Mesenchymal stem cell (in vitro differentiated cells and primary cell): ENCODE results near the gene TINAGL1.

ENCODE experiments used
- DNase-seq: peaks from one replicate; pipeline ENCODE4 v3.0.0-alpha.2; 2013
- H2AFZ ChIP-seq: one replicate; pipeline ENCODE4 v1.6.1; 2013; ENCODE audit warnings: low read depth, mild to moderate bottlenecking, control low read depth, inconsistent platforms, low read length, moderate library complexity
- H2AK5ac ChIP-seq: 2 replicates; pipeline ENCODE4 v1.6.1; 2013; ENCODE audit warnings: low read length, moderate library complexity, mild to moderate bottlenecking, inconsistent platforms; ENCODE audit not compliant: severe bottlenecking
- H2BK120ac ChIP-seq: one replicate; pipeline ENCODE4 v1.6.1; 2013; ENCODE audit warnings: low read depth, mild to moderate bottlenecking, inconsistent platforms, low read length, moderate library complexity
- H2BK12ac ChIP-seq, 2 experiments: one replicate each; pipeline ENCODE4 v1.6.1; 2013; ENCODE audit warnings: inconsistent platforms in 2 of 2, low read length in 2 of 2, mild to moderate bottlenecking in 2 of 2, moderate library complexity in 2 of 2, control low read depth in 1 of 2
- H2BK15ac ChIP-seq: one replicate; pipeline ENCODE4 v1.6.1; 2013; ENCODE audit warnings: mild to moderate bottlenecking, low read depth, inconsistent platforms; ENCODE audit not compliant: poor library complexity, severe bottlenecking
- H2BK5ac ChIP-seq: 2 replicates; pipeline ENCODE4 v1.6.1; 2013; ENCODE audit warnings: low read depth, mild to moderate bottlenecking, low read length, control low read depth, inconsistent platforms; ENCODE audit not compliant: poor library complexity, severe bottlenecking
- H3K14ac ChIP-seq, 2 experiments: one replicate each; pipeline ENCODE4 v1.6.1; 2013; ENCODE audit warnings: inconsistent platforms in 2 of 2, low read length in 2 of 2, control low read depth in 1 of 2, mild to moderate bottlenecking in 1 of 2, moderate library complexity in 1 of 2
- H3K18ac ChIP-seq, 2 experiments: one replicate each; pipeline ENCODE4 v1.6.1; 2013; ENCODE audit warnings: inconsistent platforms in 2 of 2, low read length in 2 of 2, control low read depth in 1 of 2, low read depth in 1 of 2, mild to moderate bottlenecking in 1 of 2
- H3K23ac ChIP-seq, 2 experiments: one replicate each; pipeline ENCODE4 v1.6.1; 2013; ENCODE audit warnings: inconsistent platforms in 2 of 2, low read length in 2 of 2, mild to moderate bottlenecking in 2 of 2, moderate library complexity in 2 of 2, control low read depth in 1 of 2
- H3K27ac ChIP-seq: 2 replicates; pipeline ENCODE4 v1.5.1; 2013; ENCODE audit warnings: mild to moderate bottlenecking, moderate library complexity, low read length, control low read depth, inconsistent platforms; ENCODE audit not compliant: poor library complexity, severe bottlenecking
- H3K27me3 ChIP-seq, 2 experiments: 2 replicates each; pipeline versions ENCODE4 v1.6.1 to v1.7.0; 2013; ENCODE audit warnings: low read length in 2 of 2, mild to moderate bottlenecking in 2 of 2, moderate library complexity in 2 of 2, control low read depth in 1 of 2, inconsistent platforms in 1 of 2; ENCODE audit not compliant: control insufficient read depth in 1 of 2, insufficient read depth in 1 of 2
- H3K36me3 ChIP-seq, 2 experiments: 2 replicates each; pipeline versions ENCODE4 v1.6.1 to v1.7.0; 2013; ENCODE audit warnings: low read length in 2 of 2, control low read depth in 1 of 2, inconsistent platforms in 1 of 2, low read depth in 1 of 2, mild to moderate bottlenecking in 1 of 2; ENCODE audit not compliant: insufficient read depth in 2 of 2, control insufficient read depth in 1 of 2
- H3K4ac ChIP-seq, 2 experiments: one replicate each; pipeline ENCODE4 v1.6.1; 2013; ENCODE audit warnings: inconsistent platforms in 2 of 2, low read length in 2 of 2, mild to moderate bottlenecking in 2 of 2, moderate library complexity in 2 of 2, control low read depth in 1 of 2, low read depth in 1 of 2
- H3K4me1 ChIP-seq: 2 replicates; pipeline ENCODE4 v1.6.1; 2013; ENCODE audit warnings: low read depth, low read length, control low read depth; ENCODE audit not compliant: control insufficient read depth, insufficient read depth
- H3K4me2 ChIP-seq: 2 replicates; pipeline ENCODE4 v1.6.1; 2013; ENCODE audit warnings: low read length, mild to moderate bottlenecking, inconsistent platforms; ENCODE audit not compliant: poor library complexity, severe bottlenecking
- H3K4me3 ChIP-seq, 2 experiments: 2 replicates each; pipeline versions ENCODE4 v1.5.1 to v1.7.0; 2013; ENCODE audit warnings: low read length in 2 of 2, mild to moderate bottlenecking in 2 of 2, control low read depth in 1 of 2, low read depth in 1 of 2; ENCODE audit not compliant: insufficient read depth in 1 of 2
- H3K79me1 ChIP-seq: replicated peaks from 2 replicates; pipeline ENCODE4 v1.6.1; 2013; ENCODE audit warnings: mild to moderate bottlenecking, control low read depth, low read length, inconsistent platforms; ENCODE audit not compliant: poor library complexity, severe bottlenecking
- H3K9ac ChIP-seq: 2 replicates; pipeline ENCODE4 v1.7.0; 2013; ENCODE audit warnings: mild to moderate bottlenecking, low read length, moderate library complexity
- H3K9me3 ChIP-seq: 2 replicates; pipeline ENCODE4 v1.7.0; 2013; ENCODE audit warnings: mild to moderate bottlenecking, low read length; ENCODE audit not compliant: control insufficient read depth
- H4K8ac ChIP-seq: one replicate; pipeline ENCODE4 v1.6.1; 2013; ENCODE audit warnings: inconsistent platforms, mild to moderate bottlenecking, low read length, moderate library complexity
- H4K91ac ChIP-seq: one replicate; pipeline ENCODE4 v1.6.1; 2013; ENCODE audit warnings: mild to moderate bottlenecking, low read length, inconsistent platforms
- WGBS: methylation state at CpG from one replicate; pipeline ENCODE4 v1.1.7; 2013; ENCODE audit warnings: mixed read lengths; 5-methylcytosine and 5-hydroxymethylcytosine counted together

TINAGL1 gene

GRCh38 chr1:31572323-31573104 lies 3.8 kb upstream of the TINAGL1 start:
- no peak overlapping the region for H2BK120ac ChIP-seq
- H3K4me1 ChIP-seq: peaks cover 56% of the 10 kb centered on the region
- no peak overlapping the region for H3K4me3 ChIP-seq
- peak overlapping the region; percentile 67 for H2AK5ac ChIP-seq
- H3K36me3 ChIP-seq: no peaks in the 10 kb centered on the region
- no peak overlapping the region for H4K8ac ChIP-seq
- H3K79me1 ChIP-seq: no peaks in the 10 kb centered on the region
- H3K14ac ChIP-seq: no peak overlapping the region
- peak; percentile 78 for DNase-seq
- H3K27ac ChIP-seq: no peak overlapping the region
- no peak overlapping the region for H3K9ac ChIP-seq
- no peak overlapping the region for H4K91ac ChIP-seq
- no peak overlapping the region for H3K4ac ChIP-seq
- WGBS: 91% methylated on average over 6 of the region's 7 CpGs
- no peak overlapping the region for H2BK12ac ChIP-seq
- no peaks in the 10 kb centered on the region for H3K9me3 ChIP-seq
- H2BK5ac ChIP-seq: no peak overlapping the region
- no peak overlapping the region for H3K4me2 ChIP-seq
- H2BK15ac ChIP-seq: no peak overlapping the region
- peaks cover 0 to 3% of the 10 kb centered on the region in 2 experiments for H3K27me3 ChIP-seq
- H3K18ac ChIP-seq: peak overlapping the region in 1 of 2 experiments; percentile 6
- H3K23ac ChIP-seq: no peak overlapping the region
- H2AFZ ChIP-seq: no peak overlapping the region

GRCh38 chr1:31573261-31573660 lies 3.1 kb upstream of the TINAGL1 start:
- Histone ChIP-seq H3K4me1 (peaks cover 55% of the 10 kb centered on the region), H3K79me1 (no peaks in the 10 kb centered on the region), H4K8ac (no peak overlapping the region), H3K36me3 (no peaks in the 10 kb centered on the region), H3K4me3 (no peak overlapping the region), H4K91ac (no peak overlapping the region), H3K14ac (no peak overlapping the region), H2BK12ac (no peak overlapping the region), H3K4me2 (no peak overlapping the region), H3K9me3 (no peaks in the 10 kb centered on the region), H3K27me3 (peaks cover 0 to 3% of the 10 kb centered on the region in 2 experiments), H2BK15ac (no peak overlapping the region), H2BK120ac (no peak overlapping the region), H3K4ac (no peak overlapping the region), H3K9ac (no peak overlapping the region), H3K27ac (peak overlapping the region; percentile 18), H3K23ac (no peak overlapping the region), H2BK5ac (no peak overlapping the region), H2AK5ac (peak overlapping the region; percentile 67), H3K18ac (no peak overlapping the region), H2AFZ (no peak overlapping the region)
- 95% methylated on average over 7 of the region's 8 CpGs for WGBS
- no peak for DNase-seq

DNA sequence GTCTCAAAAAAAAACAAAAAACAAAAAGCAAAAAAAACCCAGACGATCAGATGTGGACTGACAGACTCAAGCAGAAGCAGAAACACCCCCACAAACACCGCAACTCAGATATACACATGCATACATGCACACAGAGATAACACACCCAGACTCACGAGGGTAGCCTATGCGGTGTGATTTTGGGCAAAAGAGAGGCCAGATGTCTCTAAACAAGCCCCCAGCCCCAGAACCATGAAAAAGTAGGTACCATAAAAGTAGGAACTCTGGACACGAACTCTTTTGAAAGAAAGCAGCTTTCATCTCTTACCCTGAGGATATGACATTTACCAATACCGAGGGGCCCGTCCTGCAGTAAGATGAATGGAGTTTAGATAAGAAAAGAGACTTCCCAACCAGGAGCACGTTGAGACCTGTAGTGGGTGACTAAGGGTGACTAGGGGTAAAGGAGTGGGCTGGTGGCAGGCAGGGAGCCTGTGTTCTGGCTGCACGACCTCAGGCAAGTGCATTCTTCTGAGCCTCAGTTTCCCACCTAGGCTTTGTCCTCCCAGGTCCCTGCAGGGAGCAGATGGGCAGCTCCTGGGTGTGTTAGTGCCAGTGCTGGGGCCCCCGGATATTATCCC lies 1.5 kb upstream of the TINAGL1 start:
- Histone ChIP-seq H3K27me3 (peaks cover 0 to 3% of the 10 kb centered on the region in 2 experiments), H3K36me3 (no peaks in the 10 kb centered on the region), H2AFZ (no peak overlapping the region), H2BK120ac (no peak overlapping the region), H3K4me2 (no peak overlapping the region), H4K8ac (no peak overlapping the region), H3K18ac (no peak overlapping the region), H3K14ac (no peak overlapping the region), H3K9ac (no peak overlapping the region), H3K79me1 (no peaks in the 10 kb centered on the region), H3K4me1 (peaks cover 52% of the 10 kb centered on the region), H2BK5ac (no peak overlapping the region), H4K91ac (no peak overlapping the region), H2AK5ac (peak overlapping the region; percentile 74), H3K23ac (no peak overlapping the region), H3K27ac (peak overlapping the region; percentile 73), H3K4me3 (no peak overlapping the region), H3K4ac (no peak overlapping the region), H2BK15ac (no peak overlapping the region), H2BK12ac (no peak overlapping the region), H3K9me3 (no peaks in the 10 kb centered on the region)
- peak; percentile 22 for DNase-seq
- 59% methylated on average over 9 of the region's 10 CpGs for WGBS

- no peak overlapping the region for H2AFZ ChIP-seq
- H4K91ac ChIP-seq: no peak overlapping the region
- H3K4me3 ChIP-seq: no peak overlapping the region
- no peak overlapping the region for H3K23ac ChIP-seq
- H2BK12ac ChIP-seq: no peak overlapping the region
- no peaks in the 10 kb centered on the region for H3K9me3 ChIP-seq
- H3K4me2 ChIP-seq: peak overlapping the region; percentile 72
- no peak overlapping the region for H3K18ac ChIP-seq
- peaks cover 0 to 3% of the 10 kb centered on the region in 2 experiments for H3K27me3 ChIP-seq
- H3K14ac ChIP-seq: no peak overlapping the region
- no peak overlapping the region for H2BK5ac ChIP-seq
- H3K27ac ChIP-seq: peak overlapping the region; percentile 73
- H3K9ac ChIP-seq: no peak overlapping the region
- no peak overlapping the region for H4K8ac ChIP-seq
- no peaks in the 10 kb centered on the region for H3K79me1 ChIP-seq
- no peak for DNase-seq
- H2AK5ac ChIP-seq: peak overlapping the region; percentile 74
- H3K4me1 ChIP-seq: peaks cover 58% of the 10 kb centered on the region
- H2BK120ac ChIP-seq: no peak overlapping the region
- H3K36me3 ChIP-seq: no peaks in the 10 kb centered on the region
- no peak overlapping the region for H2BK15ac ChIP-seq
- no peak overlapping the region for H3K4ac ChIP-seq
- 92% methylated on average over 8 of the region's 11 CpGs for WGBS
Measured at GRCh38 chr1:31575369-31576140, 760 bp upstream of the TINAGL1 start.
